GM12878 (cell line): ENCODE measurements around the gene KRT81. TPM values are rescaled to one million over a fixed set of nuclear protein-coding genes. Genes with fewer than 3 reads are reported as not detected.

Experiments
- BCLAF1 ChIP-seq: fragments of 450-650 bp; IDR thresholded peaks from 2 replicates; pipeline ENCODE4 v1.6.1; 2017; ENCODE audit warnings: antibody characterized with exemption, mild to moderate bottlenecking, moderate library complexity
- DPF2 ChIP-seq: fragments of 450-650 bp; IDR thresholded peaks from 2 replicates; pipeline ENCODE4 v1.6.1; 2017; ENCODE audit warnings: mild to moderate bottlenecking
- EGR1 ChIP-seq, 2 experiments: IDR thresholded peaks; 1 replicate in 1 of 2; 2 replicates in 1 of 2; pipeline ENCODE4 v1.6.1; 2011 to 2012; ENCODE audit warnings: low read depth in 2 of 2, low read length in 2 of 2, borderline replicate concordance in 1 of 2, mild to moderate bottlenecking in 1 of 2, moderate library complexity in 1 of 2
- GATAD2B ChIP-seq: fragments of 450-650 bp; conservative IDR thresholded peaks from 2 replicates; pipeline ENCODE4 v1.6.1; 2017; ENCODE audit warnings: low read depth, mild to moderate bottlenecking, moderate library complexity
- MTA2 ChIP-seq: fragments of 450-650 bp; IDR thresholded peaks from 2 replicates; pipeline ENCODE4 v1.6.1; 2016; ENCODE audit warnings: low read depth, mild to moderate bottlenecking, moderate library complexity
- MYB ChIP-seq: fragments of 150-350 bp; IDR thresholded peaks from 2 replicates; pipeline ENCODE4 v1.6.1; 2014; ENCODE audit warnings: mild to moderate bottlenecking, low read depth, low read length, borderline replicate concordance
- PKNOX1 ChIP-seq: fragments of 450-650 bp; IDR thresholded peaks from 2 replicates; pipeline ENCODE4 v1.6.1; 2016; ENCODE audit warnings: mild to moderate bottlenecking
- POU2F2 ChIP-seq: IDR thresholded peaks from 3 replicates; pipeline ENCODE4 v1.6.1; 2011; ENCODE audit warnings: low read depth, mild to moderate bottlenecking, low read length, borderline replicate concordance
- REST ChIP-seq: IDR thresholded peaks from 2 replicates; pipeline ENCODE4 v1.6.1; 2012; ENCODE audit warnings: mild to moderate bottlenecking, low read depth, low read length
- SPI1 ChIP-seq: IDR thresholded peaks from 2 replicates; pipeline ENCODE4 v1.6.1; 2011; ENCODE audit warnings: low read depth, mild to moderate bottlenecking, low read length, moderate library complexity, borderline replicate concordance; ENCODE audit not compliant: insufficient read depth
- YY1 ChIP-seq: IDR thresholded peaks from 2 replicates; pipeline ENCODE4 v1.6.1; 2011; ENCODE audit warnings: low read depth, mild to moderate bottlenecking, low read length
- ZBTB33 ChIP-seq: fragments of 450-650 bp; IDR thresholded peaks from 2 replicates; pipeline ENCODE4 v1.6.1; 2017; ENCODE audit warnings: mild to moderate bottlenecking
- ZNF687 ChIP-seq: fragments of 450-650 bp; IDR thresholded peaks from 2 replicates; pipeline ENCODE4 v1.6.1; 2017; ENCODE audit warnings: mild to moderate bottlenecking, moderate library complexity
- ZZZ3 ChIP-seq: IDR thresholded peaks from 2 replicates; pipeline ENCODE4 v1.6.1; 2011; ENCODE audit warnings: low read depth; ENCODE audit not compliant: control insufficient read depth, insufficient read length
- polyA plus RNA-seq, 11 experiments: library from polyadenylated mRNA; depleted of rRNA in 4 of 11; unstranded in 6 of 11; stranded (reverse) in 5 of 11; fragments of >200 nt; fragmentation: Nextera tagmentation in 4 of 11; fragmentation: Illumina TruSeq in 1 of 11; extraction: Ambion mirVana in 4 of 11; extraction: Trizol in 1 of 11; gene quantifications; 1 replicate in 1 of 11; 2 replicates in 10 of 11; pipeline versions ENCODE4 v1.2.1 to v1.2.3, GENCODE V29; 2011 to 2016; ENCODE audit warnings: inconsistent platforms in 2 of 11, missing spikeins in 2 of 11, low read depth in 1 of 11
- total RNA-seq, 4 experiments: library from RNA; depleted of rRNA in 3 of 4; stranded (reverse); fragments of >200 nt in 3 of 4; fragmentation: Illumina TruSeq in 1 of 4; extraction: Trizol in 1 of 4; gene quantifications; 2 replicates each; pipeline versions ENCODE4 v1.2.1 to v1.2.3, GENCODE V29; 2013 to 2021

KRT81 gene
- total and polyA plus RNA-seq, 10 of the 15 experiments (the other 5 are each of a cell fraction or from before 2014, with no cell fraction given), result 0.05 to 0.15 TPM; not detected in 8

GRCh38 chr12:52243856-52244614 is 47.3 kb downstream of the KRT81 start (continued):
- TF ChIP-seq REST (no peak), PKNOX1 (no peak), GATAD2B (0 out of 2 replicates have a peak, but pooled peaks have one; percentile 48), POU2F2 (peak; percentile 55; the same call in 2 of the 3 replicates), ZZZ3 (no peak), MTA2 (peak; percentile 49; the same call in 1 of the 2 replicates), EGR1 (IDR thresholded peaks at IDR 0.05; ENCODE audit: borderline replicate concordance in 1 of 2, low read depth in 2 of 2, low read length in 2 of 2) (peak in 1 of 2 experiments; percentile 6; a peak in 1 of 3 replicates), SPI1 (no peak), YY1 (peak; percentile 35; the same call in 1 of the 2 replicates), ZNF687 (peak; percentile 53; the same call in 1 of the 2 replicates), ZBTB33 (no peak), DPF2 (peak; percentile 75), MYB (no peak), BCLAF1 (no peak)
